T-cell (primary cell): Measurements from ENCODE around the gene CTSK. TPM values are rescaled to one million over a fixed set of nuclear protein-coding genes. Genes with fewer than 3 reads are reported as not detected.
A peak's percentile ranks its signal among the peaks of the same experiment; 100 is the strongest.

Experiments used
- ATAC-seq, 4 experiments: fragments of 200-7000 bp in 3 of 4; fragments of 150-1000 bp in 1 of 4; cut with Tn5 transposase; replicated peaks in 1 of 4; 1 replicate in 3 of 4; 2 replicates in 1 of 4; pipeline ENCODE4 v1.10.0; 2021; ENCODE audit warnings: moderate library complexity in 3 of 4, mild to moderate bottlenecking in 2 of 4, moderate number of reproducible peaks in 1 of 4
- CTCF ChIA-PET, 2 donors: fragments of 300-600 bp; sonication (Branson Sonifier 250); formaldehyde crosslinking; loops; one replicate each; lab custom pipeline; 2022; ENCODE audit warnings: antibody characterized with exemption in 2 of 2; lab: Charles Lee
- POLR2A ChIA-PET, 2 donors: fragments of 300-600 bp; sonication (Branson Sonifier 250); formaldehyde crosslinking; loops; one replicate each; lab custom pipeline; 2022; ENCODE audit warnings: antibody characterized with exemption in 2 of 2; lab: Charles Lee
- DNase-seq, 35 experiments: peaks; one replicate each; pipeline versions ENCODE4 v3.0.0 to v3.0.0-alpha.2; 2013 to 2023
- H3K27ac ChIP-seq: one replicate; pipeline ENCODE4 v1.5.1; 2013; ENCODE audit warnings: low read length
- H3K27me3 ChIP-seq, 2 experiments: replicated peaks in 1 of 2; 1 replicate in 1 of 2; 2 replicates in 1 of 2; pipeline versions ENCODE4 v1.6.1 to v1.7.0; 2013; ENCODE audit warnings: low read length in 1 of 2, mixed read lengths in 1 of 2; ENCODE audit not compliant: control insufficient read depth in 2 of 2, insufficient read depth in 2 of 2; ENCODE audit errors: extremely low read depth in 1 of 2
- H3K36me3 ChIP-seq, 2 donors: 1 replicate in 1 of 2; 2 replicates in 1 of 2; pipeline versions ENCODE4 v1.6.1 to v1.7.0; 2013; ENCODE audit warnings: low read length in 1 of 2; ENCODE audit not compliant: control insufficient read depth in 2 of 2, insufficient read depth in 1 of 2; ENCODE audit errors: extremely low read depth in 1 of 2
- H3K4me1 ChIP-seq, 2 experiments: 1 replicate in 1 of 2; 2 replicates in 1 of 2; pipeline versions ENCODE4 v1.6.1 to v1.7.0; 2013; ENCODE audit warnings: low read length in 2 of 2, mixed read lengths in 1 of 2; ENCODE audit not compliant: insufficient read depth in 2 of 2, control insufficient read depth in 1 of 2; ENCODE audit errors: extremely low read depth in 1 of 2
- H3K4me3 ChIP-seq, 2 donors: 1 replicate in 1 of 2; 2 replicates in 1 of 2; pipeline versions ENCODE4 v1.5.1 to v1.7.0; 2013; ENCODE audit warnings: mild to moderate bottlenecking in 2 of 2, low read length in 1 of 2, moderate library complexity in 1 of 2; ENCODE audit not compliant: control insufficient read depth in 1 of 2; ENCODE audit errors: extremely low read depth in 1 of 2
- H3K9me3 ChIP-seq: 2 replicates; pipeline ENCODE4 v1.7.0; 2013
- H3K27ac Mint-ChIP-seq, 2 donors: one replicate each; pipeline ENCODE4 v1.8.0; 2020 to 2021; ENCODE audit warnings: mild to moderate bottlenecking in 2 of 2, mixed read lengths in 2 of 2
- H3K27me3 Mint-ChIP-seq, 2 donors: one replicate each; pipeline ENCODE4 v1.8.0; 2021 to 2022; ENCODE audit warnings: mixed read lengths in 2 of 2
- H3K36me3 Mint-ChIP-seq: one replicate; pipeline ENCODE4 v1.8.0; 2021; ENCODE audit warnings: mixed read lengths
- H3K4me1 Mint-ChIP-seq, 3 donors: one replicate each; pipeline ENCODE4 v1.8.0; 2020 to 2022; ENCODE audit warnings: mixed read lengths in 3 of 3, mild to moderate bottlenecking in 1 of 3
- H3K4me3 Mint-ChIP-seq, 3 donors: one replicate each; pipeline ENCODE4 v1.8.0; 2020 to 2022; ENCODE audit warnings: mild to moderate bottlenecking in 3 of 3, mixed read lengths in 3 of 3, moderate library complexity in 3 of 3
- H3K9me3 Mint-ChIP-seq, 3 donors: one replicate each; pipeline ENCODE4 v1.8.0; 2020 to 2022; ENCODE audit warnings: mixed read lengths in 3 of 3
- WGBS: methylation state at CpG from one replicate; pipeline ENCODE4 v1.1.5; 2013; ENCODE audit warnings: missing lambda C conversion rate; ENCODE audit not compliant: insufficient coverage; 5-methylcytosine and 5-hydroxymethylcytosine counted together
- total RNA-seq, 35 experiments: library from RNA in 6 of 35; stranded (reverse) in 6 of 35; fragments of 120-200 nt in 1 of 35; gene quantifications; one replicate each; pipeline versions ENCODE4 v1.2.1 to v1.2.4 and lab custom pipeline; 2013 to 2026

The CTSK gene
- total RNA-seq, 5 donors from 2014 or later (not counting 1 experiment from before 2014, with no cell fraction given), result 6.1 to 14.1 (median 7.3) TPM

DNA sequence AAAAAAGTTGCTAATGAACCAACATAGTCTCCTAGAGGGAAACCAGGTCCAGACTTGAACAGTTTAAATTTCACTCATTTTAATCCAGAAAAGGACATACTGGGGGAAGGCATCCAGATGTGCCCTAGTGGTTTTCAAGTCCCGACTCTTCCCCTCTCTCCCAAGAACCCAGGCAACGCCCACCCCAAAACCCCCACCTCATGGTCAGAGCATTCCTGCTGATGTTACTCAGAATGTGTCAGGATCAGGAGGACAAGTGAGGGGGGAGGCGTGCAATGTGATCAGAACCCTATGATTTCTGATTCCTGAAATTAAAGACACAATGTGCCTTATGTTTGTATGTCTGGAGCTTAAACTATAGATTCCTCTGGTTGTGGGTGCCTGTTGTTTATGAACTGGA, 1.6 kb upstream of the CTSK start:
- Mint-ChIP-seq H3K27me3 (no peaks in the 10 kb centered on the region), H3K9me3 (no peaks in the 10 kb centered on the region), H3K36me3 (peaks cover 7% of the 10 kb centered on the region), H3K4me1 (peaks cover 16 to 22% (median 16%) of the 10 kb centered on the region in 3 donors), H3K27ac (no peak overlapping the region), H3K4me3 (no peak overlapping the region)
- WGBS, result no CpG with 5 or more reads among the region's 3 CpGs
- Histone ChIP-seq H3K4me1 (peaks cover 0 to 6% of the 10 kb centered on the region in 2 experiments), H3K36me3 (peaks cover 3 to 37% of the 10 kb centered on the region in 2 donors), H3K4me3 (no peak overlapping the region), H3K27me3 (no peaks in the 10 kb centered on the region), H3K27ac (no peak overlapping the region), H3K9me3 (no peaks in the 10 kb centered on the region)
- ChIA-PET POLR2A (interaction anchor here in 1 of 2 donors (0.6 kb wide), 1 partner anchor 660 kb away, joined by 3 read pairs; the partner anchor contains the start of gene PLEKHO1), CTCF (interaction anchor here in 1 of 2 donors (1.2 kb wide), 1 partner anchor 96 kb away, joined by 3 read pairs; no protein-coding TSS in a partner anchor)
- DNase-seq, result no peak
- ATAC-seq, result no peak

DNA sequence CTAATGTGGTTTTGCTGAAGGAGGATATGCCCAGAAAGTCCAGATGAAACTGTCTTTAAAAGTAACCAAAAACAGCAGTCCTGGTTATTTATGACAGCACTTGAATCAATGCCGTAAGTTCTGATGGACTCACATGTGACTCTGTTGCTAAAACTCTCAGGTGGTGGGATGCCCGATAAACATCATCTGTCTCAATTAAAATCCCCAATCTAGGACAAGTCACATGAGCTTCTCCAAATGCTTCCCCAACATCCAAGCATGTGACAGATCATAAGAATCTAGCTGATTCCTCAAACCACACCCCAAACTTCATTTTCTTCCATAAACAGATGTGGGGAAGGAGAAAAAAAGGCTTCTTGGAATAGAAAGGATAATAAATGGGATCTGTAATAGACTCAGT, 786 bp upstream of the CTSK start:
- peaks cover 3 to 31% of the 10 kb centered on the region in 2 donors for H3K36me3 ChIP-seq
- no peak overlapping the region for H3K4me3 ChIP-seq
- H3K9me3 ChIP-seq, result no peaks in the 10 kb centered on the region
- ATAC-seq, result no peak
- Mint-ChIP-seq H3K4me3 (no peak overlapping the region), H3K9me3 (no peaks in the 10 kb centered on the region), H3K36me3 (peaks cover 4% of the 10 kb centered on the region), H3K27ac (no peak overlapping the region), H3K4me1 (peaks cover 16 to 22% (median 16%) of the 10 kb centered on the region in 3 donors), H3K27me3 (no peaks in the 10 kb centered on the region)
- no peaks in the 10 kb centered on the region for H3K27me3 ChIP-seq
- ChIA-PET POLR2A (interaction anchor here in 1 of 2 donors (0.6 to 0.7 kb wide), 2 partner anchors 187 to 193 kb away, joined by 3 read pairs; no protein-coding TSS in a partner anchor), CTCF (no interaction called here)
- H3K27ac ChIP-seq, result no peak overlapping the region
- no peak for DNase-seq
- peaks cover 0 to 6% of the 10 kb centered on the region in 2 experiments for H3K4me1 ChIP-seq
- 100% methylated on average over 2 of the region's 2 CpGs for WGBS

DNA sequence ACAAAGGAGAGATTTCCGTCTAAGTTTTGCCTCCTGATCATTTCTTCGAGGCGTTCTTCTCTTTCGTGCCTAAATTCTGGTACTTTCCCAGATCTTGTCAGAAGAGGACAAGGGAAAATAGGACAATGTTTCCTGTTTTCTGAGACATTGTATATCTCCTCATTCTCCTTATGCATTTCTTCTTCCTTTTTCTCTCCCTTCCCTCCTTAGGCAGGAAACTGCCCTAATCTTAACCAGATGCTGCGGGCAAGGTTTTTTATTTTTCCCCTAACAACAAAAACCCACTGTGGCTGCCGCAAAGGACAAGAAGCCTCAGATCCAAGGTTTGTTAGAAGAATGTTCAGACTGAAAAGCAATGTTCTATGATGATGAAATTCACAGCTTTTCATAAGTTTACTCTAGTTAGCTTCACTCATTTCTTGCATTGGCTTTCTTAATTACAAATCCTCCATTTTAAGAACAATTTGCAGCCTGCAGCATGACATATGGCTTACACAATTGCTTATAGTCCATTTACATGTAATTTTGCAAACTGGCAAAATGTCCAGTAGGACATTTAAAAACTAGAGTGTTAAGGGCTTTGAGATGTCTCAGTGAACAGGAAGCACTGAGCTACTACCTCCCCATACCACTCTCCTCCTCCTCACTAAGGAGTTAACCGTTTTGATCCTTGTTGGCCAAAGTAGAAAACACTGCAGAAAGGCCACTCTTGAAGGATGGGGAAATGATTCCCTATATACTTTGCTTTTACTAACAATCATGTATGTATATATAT, 624 bp downstream of the CTSK start:
- H3K27ac ChIP-seq, result no peak overlapping the region

DNA sequence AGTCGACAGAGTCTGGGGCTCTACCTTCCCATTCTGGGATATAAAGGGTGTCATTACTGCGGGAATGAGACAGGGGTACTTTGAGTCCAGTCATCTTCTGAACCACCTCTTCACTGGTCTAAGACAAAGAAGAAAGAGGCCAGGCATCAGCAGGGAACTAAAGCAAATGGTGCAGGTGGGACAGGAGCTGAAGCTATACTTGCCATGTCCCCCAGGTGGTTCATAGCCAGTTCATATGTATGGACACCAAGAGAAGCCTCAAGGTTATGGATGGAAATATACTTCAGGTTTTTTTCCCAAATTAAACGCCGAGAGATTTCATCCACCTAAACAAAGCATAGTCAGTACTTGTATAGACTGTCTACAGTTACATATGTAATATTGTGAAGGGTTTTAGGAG, 2.2 kb downstream of the CTSK start:
- ATAC-seq (no peak), DNase-seq (peak in 1 of 35 experiments; percentile 3)
- Histone ChIP-seq H3K27ac (no peak overlapping the region), H3K4me3 (no peak overlapping the region), H3K36me3 (peaks cover 0 to 9% of the 10 kb centered on the region in 2 donors), H3K27me3 (no peaks in the 10 kb centered on the region), H3K9me3 (no peaks in the 10 kb centered on the region), H3K4me1 (peaks cover 0 to 6% of the 10 kb centered on the region in 2 experiments)
- WGBS, result no CpG with 5 or more reads among the region's 4 CpGs
- POLR2A ChIA-PET, result no interaction called here
- Mint-ChIP-seq H3K36me3 (peaks cover 10% of the 10 kb centered on the region), H3K27me3 (no peaks in the 10 kb centered on the region), H3K27ac (no peak overlapping the region), H3K9me3 (no peaks in the 10 kb centered on the region), H3K4me3 (no peak overlapping the region), H3K4me1 (peaks cover 16 to 22% (median 16%) of the 10 kb centered on the region in 3 donors)
- CTCF ChIA-PET, result no interaction called here

More for the DNA sequence above, 624 bp downstream of the CTSK start:
- Histone ChIP-seq H3K4me1 (peaks cover 0 to 6% of the 10 kb centered on the region in 2 experiments), H3K4me3 (no peak overlapping the region), H3K27me3 (no peaks in the 10 kb centered on the region), H3K36me3 (peaks cover 0 to 21% of the 10 kb centered on the region in 2 donors), H3K9me3 (no peaks in the 10 kb centered on the region)
- H3K4me3 Mint-ChIP-seq, result peak overlapping the region in 2 of 3 donors; percentile 0 to 43
- H3K9me3 Mint-ChIP-seq, result no peaks in the 10 kb centered on the region
- ChIA-PET CTCF (no interaction called here), POLR2A (interaction anchor here in 1 of 2 donors (0.6 kb wide), 1 partner anchor 51 kb away, joined by 3 read pairs; no protein-coding TSS in a partner anchor)
- H3K27ac Mint-ChIP-seq, result no peak overlapping the region
- no peak for DNase-seq
- H3K36me3 Mint-ChIP-seq, result peaks cover 10% of the 10 kb centered on the region
- peak in 1 of 4 experiments; percentile 16 for ATAC-seq
- H3K27me3 Mint-ChIP-seq, result no peaks in the 10 kb centered on the region
- 29% methylated on average over 1 of the region's 7 CpGs for WGBS
- peaks cover 16 to 22% (median 16%) of the 10 kb centered on the region in 3 donors for H3K4me1 Mint-ChIP-seq

DNA sequence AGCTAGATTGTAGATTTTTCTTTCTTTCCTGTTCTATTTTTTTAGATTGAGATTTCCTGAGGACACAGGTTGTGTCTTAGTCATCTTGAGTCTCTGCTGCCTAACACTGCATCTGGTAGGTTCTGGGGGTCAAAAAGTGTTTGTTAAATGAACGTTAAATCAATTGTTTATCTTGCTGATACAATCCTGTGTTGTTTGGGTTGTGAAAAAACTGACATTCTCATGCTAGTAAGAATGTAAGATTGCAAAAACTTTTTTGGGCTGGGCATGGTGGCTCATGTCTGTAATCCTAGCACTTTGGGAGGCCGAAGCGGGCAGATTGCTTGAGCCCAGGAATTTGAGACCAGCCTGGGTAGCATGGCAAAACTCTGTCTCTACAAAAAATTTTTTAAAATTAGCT, 3.4 kb downstream of the CTSK start:
- H3K27ac Mint-ChIP-seq, result no peak overlapping the region
- ChIA-PET CTCF (interaction anchor here in 1 of 2 donors (0.8 kb wide), 1 partner anchor 245 kb away, joined by 3 read pairs; no protein-coding TSS in a partner anchor), POLR2A (no interaction called here)
- Histone ChIP-seq H3K4me1 (peaks cover 0 to 6% of the 10 kb centered on the region in 2 experiments), H3K27ac (no peak overlapping the region), H3K27me3 (no peaks in the 10 kb centered on the region), H3K36me3 (peaks cover 0 to 3% of the 10 kb centered on the region in 2 donors), H3K4me3 (no peak overlapping the region), H3K9me3 (no peaks in the 10 kb centered on the region)
- DNase-seq (no peak), ATAC-seq (no peak)
- H3K4me3 Mint-ChIP-seq, result no peak overlapping the region
- H3K27me3 Mint-ChIP-seq, result no peaks in the 10 kb centered on the region
- peaks cover 16 to 22% (median 16%) of the 10 kb centered on the region in 3 donors for H3K4me1 Mint-ChIP-seq
- peaks cover 14% of the 10 kb centered on the region for H3K36me3 Mint-ChIP-seq
- 100% methylated on average over 2 of the region's 3 CpGs for WGBS
- no peaks in the 10 kb centered on the region for H3K9me3 Mint-ChIP-seq

DNA sequence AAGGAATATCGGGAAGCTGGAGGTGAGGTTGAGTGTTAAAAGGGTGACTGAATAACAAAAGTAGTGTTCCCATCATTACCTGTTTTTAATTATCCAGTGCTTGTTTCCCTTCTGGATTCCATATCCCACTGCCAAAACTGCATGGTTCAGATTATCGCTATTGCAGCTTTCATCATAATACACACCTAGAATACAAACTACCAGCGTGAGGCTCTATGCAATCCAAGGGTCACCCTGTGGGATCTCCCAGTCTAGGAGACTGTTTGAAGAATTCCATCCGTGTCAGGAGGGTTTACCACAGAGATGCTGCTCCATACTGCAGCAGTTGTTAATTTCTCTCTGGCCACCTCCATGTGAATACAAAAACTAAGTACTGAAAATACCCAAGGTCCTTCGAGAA, 9.0 kb downstream of the CTSK start:
- Mint-ChIP-seq H3K4me1 (no peaks in the 10 kb centered on the region), H3K27ac (no peak overlapping the region), H3K9me3 (no peaks in the 10 kb centered on the region), H3K27me3 (no peaks in the 10 kb centered on the region), H3K36me3 (peaks cover 53% of the 10 kb centered on the region), H3K4me3 (no peak overlapping the region)
- DNase-seq (no peak), ATAC-seq (no peak)
- no peak overlapping the region for H3K4me3 ChIP-seq
- no peaks in the 10 kb centered on the region for H3K27me3 ChIP-seq
- ChIA-PET CTCF (interaction anchor here in 1 of 2 donors (0.6 kb wide), 1 partner anchor 735 kb away, joined by 3 read pairs; no protein-coding TSS in a partner anchor), POLR2A (interaction anchor here in 1 of 2 donors (0.6 kb wide), 1 partner anchor 23 kb away, joined by 3 read pairs; no protein-coding TSS in a partner anchor)
- peaks cover 3 to 23% of the 10 kb centered on the region in 2 donors for H3K36me3 ChIP-seq
- no peaks in the 10 kb centered on the region for H3K9me3 ChIP-seq
- no peak overlapping the region for H3K27ac ChIP-seq
- 100% methylated on average over 2 of the region's 5 CpGs for WGBS
- H3K4me1 ChIP-seq, result no peaks in the 10 kb centered on the region
